Neural crest cell (in vitro differentiated cells): ENCODE data around the gene OGFR. TPM values are rescaled to one million over a fixed set of nuclear protein-coding genes. Genes with fewer than 3 reads are reported as not detected.
A peak's percentile ranks its signal among the peaks of the same experiment; 100 is the strongest.
"Not testable (repeated sequence)": the region's sequence is repeated elsewhere in the genome, so short reads cannot be mapped to it uniquely, and the experiment has no call there.

Experiments used
- DNase-seq: peaks from one replicate; pipeline ENCODE4 v3.0.0; 2021; ENCODE audit warnings: low read depth, mixed read lengths, low spot score
- H3K27ac Mint-ChIP-seq: one replicate; pipeline ENCODE4 v1.8.0; 2021; ENCODE audit warnings: mild to moderate bottlenecking, mixed read lengths; ENCODE audit not compliant: unreplicated experiment
- H3K27me3 Mint-ChIP-seq: 2 replicates; pipeline ENCODE4 v1.8.0; 2021; ENCODE audit warnings: low read depth, mild to moderate bottlenecking, mixed read lengths
- H3K36me3 Mint-ChIP-seq: 2 replicates; pipeline ENCODE4 v1.8.0; 2021; ENCODE audit warnings: low read depth, mild to moderate bottlenecking, mixed read lengths
- H3K4me1 Mint-ChIP-seq: 2 replicates; pipeline ENCODE4 v1.8.0; 2021; ENCODE audit warnings: mixed read lengths
- H3K4me3 Mint-ChIP-seq: one replicate; pipeline ENCODE4 v1.8.0; 2021; ENCODE audit warnings: mild to moderate bottlenecking, mixed read lengths
- H3K9me3 Mint-ChIP-seq: 2 replicates; pipeline ENCODE4 v1.8.0; 2021; ENCODE audit warnings: mixed read lengths
- total RNA-seq: library from RNA; stranded (reverse); gene quantifications from 2 replicates; pipeline ENCODE4 v1.2.1, GENCODE V29; 2021
- TF ChIP-seq, protein P1 (sequence below): fragments of 200-600 bp; sonication (generic); conservative IDR thresholded peaks from 2 replicates; pipeline ENCODE4 v1.5.0; 2021; ENCODE audit warnings: antibody characterized with exemption, mild to moderate bottlenecking

Gene OGFR
- total RNA-seq, 1 donor from 2014 or later = 36.7 TPM

DNA sequence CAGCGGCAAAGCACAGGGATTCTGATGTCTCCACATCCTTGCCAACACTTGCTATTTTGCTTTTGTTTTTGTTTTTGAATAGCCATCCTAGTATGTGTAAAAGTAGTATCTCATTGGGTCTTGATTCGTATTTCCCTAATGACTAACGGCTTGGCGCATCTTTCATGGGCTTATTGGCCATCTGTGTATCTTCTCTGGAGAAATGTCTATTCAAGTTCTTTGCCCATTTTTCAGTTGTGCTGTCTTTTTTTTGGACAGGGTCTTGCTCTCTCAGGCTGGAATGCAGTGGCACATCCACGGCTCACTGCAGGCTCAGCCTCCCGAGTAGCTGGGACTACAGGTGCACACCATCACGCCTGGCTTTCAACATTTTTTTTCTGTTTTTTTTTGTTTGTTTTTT is 39.5 kb downstream of the OGFR start:
- Mint-ChIP-seq H3K36me3 (peaks cover 12% of the 10 kb centered on the region), H3K9me3 (no peaks in the 10 kb centered on the region), H3K4me1 (peaks cover 20% of the 10 kb centered on the region), H3K27me3 (no peaks in the 10 kb centered on the region), H3K4me3 (no peak overlapping the region), H3K27ac (no peak overlapping the region)
- TF ChIP-seq, protein P1, sequence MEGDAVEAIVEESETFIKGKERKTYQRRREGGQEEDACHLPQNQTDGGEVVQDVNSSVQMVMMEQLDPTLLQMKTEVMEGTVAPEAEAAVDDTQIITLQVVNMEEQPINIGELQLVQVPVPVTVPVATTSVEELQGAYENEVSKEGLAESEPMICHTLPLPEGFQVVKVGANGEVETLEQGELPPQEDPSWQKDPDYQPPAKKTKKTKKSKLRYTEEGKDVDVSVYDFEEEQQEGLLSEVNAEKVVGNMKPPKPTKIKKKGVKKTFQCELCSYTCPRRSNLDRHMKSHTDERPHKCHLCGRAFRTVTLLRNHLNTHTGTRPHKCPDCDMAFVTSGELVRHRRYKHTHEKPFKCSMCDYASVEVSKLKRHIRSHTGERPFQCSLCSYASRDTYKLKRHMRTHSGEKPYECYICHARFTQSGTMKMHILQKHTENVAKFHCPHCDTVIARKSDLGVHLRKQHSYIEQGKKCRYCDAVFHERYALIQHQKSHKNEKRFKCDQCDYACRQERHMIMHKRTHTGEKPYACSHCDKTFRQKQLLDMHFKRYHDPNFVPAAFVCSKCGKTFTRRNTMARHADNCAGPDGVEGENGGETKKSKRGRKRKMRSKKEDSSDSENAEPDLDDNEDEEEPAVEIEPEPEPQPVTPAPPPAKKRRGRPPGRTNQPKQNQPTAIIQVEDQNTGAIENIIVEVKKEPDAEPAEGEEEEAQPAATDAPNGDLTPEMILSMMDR = no peak
- DNase-seq = no peak

DNA sequence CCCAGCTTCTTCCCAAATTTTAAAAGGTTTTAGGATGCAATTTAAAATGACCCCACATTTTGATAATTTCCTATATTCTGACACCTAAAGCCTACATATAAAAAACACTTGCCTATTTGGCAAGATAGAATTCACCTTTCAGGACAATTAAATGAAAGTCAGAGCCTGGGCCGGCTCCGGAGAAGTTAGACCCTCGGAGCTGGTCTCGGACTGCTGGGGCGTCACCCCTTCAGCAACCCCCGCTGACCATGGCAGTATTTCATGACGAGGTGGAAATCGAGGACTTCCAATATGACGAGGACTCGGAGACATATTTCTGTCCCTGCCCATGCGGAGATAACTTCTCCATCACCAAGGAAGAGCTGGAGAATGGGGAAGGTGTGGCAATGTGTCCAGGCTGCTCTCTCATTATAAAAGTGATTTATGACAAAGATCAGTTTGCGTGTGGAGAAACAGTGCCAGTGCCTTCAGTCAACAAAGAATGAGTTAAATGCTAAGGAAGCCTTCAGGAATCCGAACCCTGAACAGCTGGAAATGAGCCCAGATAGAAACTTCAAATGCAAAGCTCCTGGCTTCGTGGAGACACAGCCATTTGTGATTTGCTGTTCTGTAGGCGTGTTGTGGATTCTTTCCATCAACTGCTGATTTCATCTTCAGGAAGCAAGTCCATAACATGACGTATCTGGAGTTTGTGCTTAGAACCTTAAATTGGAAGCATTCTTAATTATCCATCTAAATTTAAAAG is 41.0 kb downstream of the OGFR start:
- Mint-ChIP-seq H3K27me3 (no peaks in the 10 kb centered on the region), H3K4me3 (no peak overlapping the region), H3K27ac (peak overlapping the region; percentile 38), H3K9me3 (no peaks in the 10 kb centered on the region), H3K36me3 (peaks cover 19% of the 10 kb centered on the region), H3K4me1 (peaks cover 26% of the 10 kb centered on the region)
- TF ChIP-seq, protein P1 = no peak
- no peak for DNase-seq

DNA sequence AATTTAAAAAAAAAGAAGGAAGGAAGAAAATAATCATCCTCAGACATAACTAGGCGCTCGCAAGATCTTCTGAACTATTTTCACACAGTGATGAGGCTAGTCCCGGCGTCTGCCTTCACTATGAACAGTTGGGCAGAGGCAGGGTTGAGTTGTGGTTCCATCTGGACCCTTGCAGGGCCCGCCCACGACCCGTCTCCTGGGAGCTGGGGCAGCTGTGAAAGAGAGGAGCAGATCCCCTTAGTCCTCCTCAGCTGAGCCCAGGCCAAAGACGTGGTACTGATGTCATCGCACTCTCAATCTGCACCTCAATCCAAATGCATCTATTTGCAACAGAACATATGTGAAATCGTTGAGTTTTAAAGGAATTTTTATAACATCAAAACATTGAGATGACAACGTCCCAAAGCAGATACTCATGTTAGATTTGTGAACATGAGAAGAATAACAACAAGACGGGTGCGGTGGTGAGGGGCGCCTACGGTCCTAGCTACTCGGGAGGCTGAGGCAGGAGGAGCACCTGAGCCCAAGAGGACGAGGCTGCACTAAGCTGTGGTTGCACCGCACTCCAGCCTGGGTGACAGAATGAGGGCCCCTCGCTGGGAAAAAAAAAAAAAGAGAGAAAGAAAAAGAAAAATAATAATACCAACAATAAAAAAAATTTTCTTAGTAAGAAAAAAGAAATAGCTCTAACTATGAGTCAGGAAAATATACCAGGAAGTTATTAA is 41.7 kb downstream of the OGFR start:
- Mint-ChIP-seq H3K27ac (no peak overlapping the region), H3K9me3 (no peaks in the 10 kb centered on the region), H3K36me3 (peaks cover 19% of the 10 kb centered on the region), H3K4me1 (peaks cover 23% of the 10 kb centered on the region), H3K27me3 (no peaks in the 10 kb centered on the region), H3K4me3 (no peak overlapping the region)
- no peak for DNase-seq
- TF ChIP-seq, protein P1 = no peak

DNA sequence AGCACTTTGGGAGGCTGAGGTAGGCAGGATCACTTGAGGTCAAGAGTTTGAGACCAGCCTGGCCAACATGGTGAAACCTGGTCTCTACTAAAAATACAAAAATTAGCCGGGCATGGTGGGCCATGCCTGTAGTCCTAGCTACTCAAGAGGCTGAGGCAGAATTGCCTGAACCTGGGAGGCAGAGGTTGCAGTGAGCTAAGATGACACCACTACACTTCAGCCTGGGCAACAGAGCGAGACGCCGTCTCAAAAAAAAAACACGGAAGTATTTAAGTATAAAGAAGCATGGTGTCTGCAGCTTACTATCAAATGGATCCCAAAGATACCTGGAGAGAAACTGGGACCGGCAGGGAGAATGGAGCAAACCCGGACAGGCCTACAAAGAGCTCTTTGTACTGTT is 44.3 kb downstream of the OGFR start:
- not testable (repeated sequence) for H3K4me3 Mint-ChIP-seq, H3K9me3 Mint-ChIP-seq, H3K27ac Mint-ChIP-seq, H3K27me3 Mint-ChIP-seq, DNase-seq
- Mint-ChIP-seq H3K4me1 (peaks cover 23% of the 10 kb centered on the region), H3K36me3 (peaks cover 24% of the 10 kb centered on the region)

DNA sequence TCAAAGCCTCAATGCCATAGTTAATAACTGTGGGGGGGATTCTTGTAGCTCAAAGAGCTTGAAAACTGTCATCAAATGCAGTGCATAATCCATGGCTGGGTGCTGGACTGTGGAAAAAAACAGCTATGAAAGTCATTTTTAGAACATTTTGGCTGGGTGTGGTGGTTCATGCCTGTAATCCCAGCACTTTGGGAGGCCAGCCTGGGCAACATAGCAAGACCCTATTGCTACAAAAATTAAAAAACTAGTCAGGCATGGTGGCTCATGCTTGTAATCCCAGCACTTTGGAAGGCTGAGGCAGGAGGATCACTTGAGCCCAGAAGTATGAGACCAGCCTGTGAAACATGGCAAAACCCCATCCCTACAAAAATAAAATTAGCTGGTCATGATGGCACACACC is 44.8 kb downstream of the OGFR start:
- Mint-ChIP-seq H3K27ac (no peak overlapping the region), H3K4me1 (peaks cover 23% of the 10 kb centered on the region), H3K27me3 (no peaks in the 10 kb centered on the region), H3K36me3 (peaks cover 22% of the 10 kb centered on the region), H3K4me3 (no peak overlapping the region), H3K9me3 (no peaks in the 10 kb centered on the region)
- TF ChIP-seq, protein P1 = no peak
- no peak for DNase-seq

DNA sequence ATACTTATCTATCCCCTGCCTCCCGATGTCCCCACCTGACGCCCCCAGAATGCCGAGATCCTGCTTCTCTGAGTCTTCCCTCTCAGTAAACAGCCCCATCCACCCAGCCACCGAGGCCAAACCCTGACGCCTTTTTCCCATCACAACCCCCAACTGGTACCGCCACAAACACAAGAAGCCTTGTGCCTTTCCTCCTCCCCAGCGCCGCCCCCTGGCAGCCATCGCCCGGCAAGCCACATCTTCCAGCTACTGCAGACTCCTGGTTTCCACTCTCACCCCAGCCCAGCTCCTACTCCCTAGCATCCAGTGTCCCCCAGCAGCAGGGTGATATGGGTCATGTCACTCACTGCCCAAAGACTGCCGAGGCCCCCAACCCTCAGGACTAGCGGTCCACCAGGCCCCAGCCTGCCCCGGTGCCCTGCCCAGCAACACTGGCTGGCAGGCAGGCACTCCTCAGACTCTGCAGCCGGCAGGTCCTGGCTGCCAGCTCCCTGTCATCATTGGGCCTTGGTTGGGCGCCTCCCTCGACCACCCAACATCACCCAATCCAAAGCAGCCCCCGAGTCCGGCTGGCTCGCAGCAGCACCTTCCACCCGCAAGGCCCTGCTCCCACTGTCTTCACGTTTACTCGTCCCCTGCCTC is 45.8 kb downstream of the OGFR start:
- Mint-ChIP-seq H3K4me1 (peaks cover 23% of the 10 kb centered on the region), H3K27me3 (no peaks in the 10 kb centered on the region), H3K36me3 (peaks cover 23% of the 10 kb centered on the region), H3K4me3 (no peak overlapping the region), H3K27ac (no peak overlapping the region), H3K9me3 (no peaks in the 10 kb centered on the region)
- TF ChIP-seq, protein P1 = no peak
- no peak for DNase-seq
